Activated CD8-positive, alpha-beta memory T cell treated with anti-CD3 and anti-CD28 coated beads, Interleukin-2, amount 50 U/mL, for 1 hour (primary cell): Measurements from ENCODE around the gene SOX15.
"Not testable (repeated sequence)": the region's sequence is repeated elsewhere in the genome, so short reads cannot be mapped to it uniquely, and the experiment has no call there.

Source experiments
- DNase-seq: peaks from one replicate; pipeline ENCODE4 v3.0.0-alpha.2; 2020; ENCODE audit errors: extremely low read depth

Gene SOX15

GRCh38 chr17:7589891-7590691 lies at the start of gene SOX15:
Gene SOX15, minus strand, starts transcription at chr17:7590094. Its CDS starts 418 bp downstream, at chr17:7589676.
- DNase-seq = no peak

GRCh38 chr17:7636163-7636562 lies 46.3 kb upstream of the SOX15 start:
- DNase-seq = no peak

GRCh38 chr17:7634384-7634783 lies 44.5 kb upstream of the SOX15 start:
- DNase-seq = no peak

- DNase-seq = no peak
Measured at GRCh38 chr17:7633093-7633492, 43.2 kb upstream of the SOX15 start.

GRCh38 chr17:7632492-7632894 lies 42.6 kb upstream of the SOX15 start:
- DNase-seq = no peak

- no peak for DNase-seq
Measured at GRCh38 chr17:7631398-7632380, 41.8 kb upstream of the SOX15 start.

GRCh38 chr17:7629939-7630571 lies 40.2 kb upstream of the SOX15 start, which contains the start of gene SHBG:
Gene SHBG, plus strand, starts transcription at chr17:7630135. Its CDS starts 38 bp downstream, at chr17:7630173.
- no peak for DNase-seq

- DNase-seq = peak; percentile 64
Measured at GRCh38 chr17:7627250-7628121, 37.6 kb upstream of the SOX15 start, which contains the start of gene SAT2. Gene SAT2, minus strand, starts transcription at chr17:7627821. Its CDS starts 186 bp downstream, at chr17:7627635.

GRCh38 chr17:7626956-7627249 lies 37.0 kb upstream of the SOX15 start:
- no peak for DNase-seq

- no peak for DNase-seq
Measured at GRCh38 chr17:7626307-7626706, 36.4 kb upstream of the SOX15 start.

- DNase-seq = not testable (repeated sequence)
Measured at GRCh38 chr17:7625749-7626148, 35.9 kb upstream of the SOX15 start.

GRCh38 chr17:7623661-7624060 lies 33.8 kb upstream of the SOX15 start:
- no peak for DNase-seq

GRCh38 chr17:7620835-7621234 lies 30.9 kb upstream of the SOX15 start:
- no peak for DNase-seq

GRCh38 chr17:7618608-7619007 lies 28.7 kb upstream of the SOX15 start:
- DNase-seq = no peak

GRCh38 chr17:7615265-7615747 lies 25.4 kb upstream of the SOX15 start:
- no peak for DNase-seq

GRCh38 chr17:7614425-7615264 lies 24.8 kb upstream of the SOX15 start, which contains the start of gene FXR2:
Gene FXR2, minus strand, starts transcription at chr17:7614897. Its CDS starts 365 bp downstream, at chr17:7614532.
- peak; percentile 98 for DNase-seq

- no peak for DNase-seq
Measured at GRCh38 chr17:7613769-7614424, 24.0 kb upstream of the SOX15 start.

- DNase-seq = no peak
Measured at GRCh38 chr17:7612294-7612640, 22.4 kb upstream of the SOX15 start.

- DNase-seq = no peak
Measured at GRCh38 chr17:7611635-7612293, 21.9 kb upstream of the SOX15 start.
